GM18867 (cell line): Measurements from ENCODE around the gene UFL1.
A peak's percentile ranks its signal among the peaks of the same experiment; 100 is the strongest.
"Not testable (repeated sequence)": the region's sequence is repeated elsewhere in the genome, so short reads cannot be mapped to it uniquely, and the experiment has no call there.

Experiments used
- ATAC-seq: cut with Tn5 transposase; IDR thresholded peaks from one replicate; pipeline ENCODE4 v1.9.1; 2021; ENCODE audit warnings: mild to moderate bottlenecking, moderate library complexity; ENCODE audit not compliant: unreplicated experiment

UFL1 gene

DNA sequence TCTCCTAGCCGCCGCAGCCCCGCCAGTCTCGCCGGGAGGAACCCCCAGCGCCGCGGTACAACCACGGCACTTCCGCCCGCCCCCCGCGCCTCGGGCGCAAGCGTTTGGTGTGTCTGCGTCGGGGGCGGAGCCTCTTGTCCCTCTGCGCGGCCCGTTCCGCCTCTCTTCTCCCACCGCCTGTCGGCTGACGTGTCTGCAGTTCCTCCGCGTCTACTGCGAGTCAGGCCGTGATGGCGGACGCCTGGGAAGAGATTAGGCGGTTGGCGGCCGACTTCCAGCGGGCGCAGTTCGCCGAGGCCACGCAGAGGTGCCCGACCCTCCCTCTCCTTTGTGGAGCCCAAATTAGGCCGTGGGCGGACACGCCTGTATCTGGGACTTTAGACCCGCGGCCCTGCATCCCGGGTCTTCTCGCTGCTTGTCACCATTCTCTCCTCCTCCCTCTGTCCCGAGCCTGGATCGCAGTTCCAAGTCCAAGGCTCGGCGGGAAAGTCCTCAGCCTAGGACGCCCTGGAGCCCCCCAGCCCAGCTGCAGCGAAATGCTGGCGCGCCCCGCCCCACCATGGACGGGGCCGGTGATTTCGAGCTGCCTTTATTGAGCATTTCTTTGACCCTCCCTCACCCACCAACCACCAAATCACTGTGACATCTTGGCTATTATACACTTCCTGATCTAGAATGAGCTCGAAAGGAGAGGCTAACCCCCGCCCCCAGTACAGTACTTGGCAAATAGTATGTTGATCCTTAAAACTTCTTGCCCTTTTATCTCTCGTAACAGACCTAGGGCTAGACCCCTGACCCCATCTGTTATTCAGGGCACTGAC, at the start of gene UFL1:
Gene UFL1 (plus strand): TSS at position 163 of the 821 bp plus-strand sequence. CDS start 68 bp downstream, at position 231.
- peak; percentile 96 for ATAC-seq

DNA sequence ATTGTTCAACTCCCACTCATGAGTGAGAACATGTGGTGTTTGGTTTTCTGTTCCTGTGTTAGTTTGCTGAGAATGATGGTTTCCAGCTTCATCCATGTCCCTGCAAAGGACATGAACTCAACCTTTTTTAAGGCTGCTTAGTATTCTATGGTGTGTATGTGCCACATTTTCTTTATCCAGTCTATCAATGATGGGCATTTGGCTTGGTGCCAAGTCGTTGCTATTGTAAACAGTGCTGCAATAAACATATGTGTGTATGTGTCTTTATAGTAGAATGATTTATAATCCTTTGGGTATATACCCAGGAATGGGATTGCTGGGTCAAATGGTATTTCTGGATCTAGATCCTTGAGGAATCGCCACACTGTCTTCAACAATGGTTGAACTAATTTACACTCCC, 49.3 kb upstream of the UFL1 start:
- not testable (repeated sequence) for ATAC-seq

DNA sequence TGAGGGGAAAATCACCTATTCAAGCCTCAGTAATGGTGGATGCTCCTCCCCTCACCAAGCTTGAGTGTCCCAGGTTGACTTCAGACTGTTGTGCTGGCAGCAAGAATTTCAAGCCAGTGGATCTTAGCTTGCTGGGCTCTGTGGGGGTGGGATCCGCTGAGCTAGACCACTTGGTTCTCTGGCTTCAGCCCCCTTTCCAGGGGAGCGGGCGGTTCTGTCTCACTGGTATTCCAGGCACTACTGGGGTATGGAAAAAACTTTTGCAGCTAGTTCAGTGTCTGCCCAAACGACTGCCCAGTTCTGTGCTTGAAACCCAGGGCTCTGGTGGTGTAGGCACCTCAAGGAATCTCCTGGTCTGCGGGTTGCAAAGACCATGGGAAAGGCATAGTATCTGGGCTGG, 42.9 kb upstream of the UFL1 start:
- no peak for ATAC-seq

DNA sequence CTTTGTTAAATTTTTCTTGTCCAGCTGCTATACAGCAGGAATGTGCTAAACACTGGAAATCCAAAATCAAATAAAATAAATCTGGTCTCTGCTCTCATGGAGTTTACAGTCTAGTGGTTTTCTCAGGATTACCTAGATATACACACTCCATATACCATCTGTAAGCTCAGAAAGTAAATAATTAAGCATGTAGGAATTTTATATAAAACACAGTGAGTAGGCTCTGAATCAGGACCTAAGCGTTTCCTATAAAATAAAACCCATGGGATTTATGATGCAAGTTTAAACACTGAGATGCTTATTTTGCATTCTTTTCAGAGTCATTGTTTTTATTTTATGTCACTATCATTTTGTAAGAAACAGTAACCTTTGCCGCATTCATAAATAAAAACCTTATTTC, 29.7 kb upstream of the UFL1 start:
- no peak for ATAC-seq

DNA sequence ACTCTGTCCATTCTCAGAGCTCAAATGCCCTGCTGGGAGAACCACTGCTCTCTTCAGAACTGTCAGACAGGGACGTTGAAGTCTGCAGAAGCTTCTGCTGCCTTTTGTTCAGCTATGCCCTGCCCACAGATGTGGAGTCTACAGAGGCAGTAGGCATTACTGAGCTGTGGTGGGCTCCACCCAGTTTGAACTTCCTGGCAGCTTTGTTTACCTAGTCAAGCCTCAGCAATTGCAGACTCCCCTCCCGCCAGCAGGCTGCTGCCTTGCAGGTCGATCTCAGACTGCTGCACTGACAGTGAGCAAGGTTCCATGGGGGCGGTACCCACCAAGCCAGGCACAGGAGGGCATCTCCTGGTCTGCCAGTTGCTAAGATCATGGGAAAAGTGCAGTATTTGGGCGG, 21.8 kb upstream of the UFL1 start:
- no peak for ATAC-seq

DNA sequence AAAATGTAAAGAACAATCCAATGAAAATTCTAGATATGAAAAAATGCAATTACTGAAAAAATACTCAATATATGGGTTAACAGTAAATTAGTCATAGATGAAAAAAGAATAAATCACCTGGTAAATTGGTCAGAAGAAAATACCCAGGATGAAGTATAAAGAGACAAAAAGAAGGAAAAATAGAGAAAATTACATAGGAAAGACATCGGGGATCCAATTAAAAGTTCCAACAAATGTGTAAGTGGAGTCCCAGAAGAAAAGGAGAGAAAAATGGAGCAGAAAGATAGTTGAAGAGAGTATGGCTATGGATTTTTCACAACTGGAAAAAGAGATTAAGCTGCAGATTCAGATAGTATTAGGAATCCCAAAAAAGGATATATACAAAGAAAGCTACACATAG, 18.7 kb upstream of the UFL1 start:
- ATAC-seq = no peak

DNA sequence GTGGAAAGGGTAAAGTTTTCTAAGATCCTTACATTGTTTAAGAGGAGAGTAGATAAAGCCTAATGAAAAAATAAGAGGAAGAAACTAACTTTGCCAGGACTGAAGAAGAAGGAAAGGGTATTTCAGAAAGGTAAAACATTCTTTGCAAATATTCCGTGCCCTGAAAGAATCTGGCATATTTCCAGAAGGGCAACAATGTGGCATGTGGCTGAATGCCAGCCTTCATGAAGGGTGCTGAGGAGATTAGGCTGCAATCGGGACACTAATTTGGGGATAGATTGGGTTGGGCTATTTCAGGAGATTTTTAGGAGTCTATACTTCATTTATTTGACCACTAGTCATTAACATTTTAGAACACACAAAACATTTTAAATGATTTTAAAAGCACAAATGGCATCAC, 16.2 kb upstream of the UFL1 start:
- ATAC-seq = no peak

DNA sequence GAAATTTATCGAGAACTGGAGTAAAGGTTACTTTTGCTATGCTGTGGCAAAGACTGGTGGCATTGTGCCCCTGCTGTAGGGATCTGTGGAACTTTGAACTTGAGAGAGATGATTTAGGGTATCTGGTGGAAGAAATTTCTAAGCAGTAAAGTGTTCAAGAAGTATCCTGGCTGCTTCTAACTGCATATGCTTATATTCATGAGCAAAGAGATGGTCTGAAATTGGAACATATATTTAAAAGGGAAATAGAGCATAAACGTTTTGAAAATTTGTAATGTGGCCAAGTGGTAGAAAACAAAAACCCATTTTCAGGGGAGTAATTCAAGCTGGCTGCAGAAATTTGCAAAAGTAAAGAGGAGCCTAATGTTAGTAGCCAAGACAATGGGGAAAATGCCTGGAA, 12.3 kb upstream of the UFL1 start:
- ATAC-seq = no peak

DNA sequence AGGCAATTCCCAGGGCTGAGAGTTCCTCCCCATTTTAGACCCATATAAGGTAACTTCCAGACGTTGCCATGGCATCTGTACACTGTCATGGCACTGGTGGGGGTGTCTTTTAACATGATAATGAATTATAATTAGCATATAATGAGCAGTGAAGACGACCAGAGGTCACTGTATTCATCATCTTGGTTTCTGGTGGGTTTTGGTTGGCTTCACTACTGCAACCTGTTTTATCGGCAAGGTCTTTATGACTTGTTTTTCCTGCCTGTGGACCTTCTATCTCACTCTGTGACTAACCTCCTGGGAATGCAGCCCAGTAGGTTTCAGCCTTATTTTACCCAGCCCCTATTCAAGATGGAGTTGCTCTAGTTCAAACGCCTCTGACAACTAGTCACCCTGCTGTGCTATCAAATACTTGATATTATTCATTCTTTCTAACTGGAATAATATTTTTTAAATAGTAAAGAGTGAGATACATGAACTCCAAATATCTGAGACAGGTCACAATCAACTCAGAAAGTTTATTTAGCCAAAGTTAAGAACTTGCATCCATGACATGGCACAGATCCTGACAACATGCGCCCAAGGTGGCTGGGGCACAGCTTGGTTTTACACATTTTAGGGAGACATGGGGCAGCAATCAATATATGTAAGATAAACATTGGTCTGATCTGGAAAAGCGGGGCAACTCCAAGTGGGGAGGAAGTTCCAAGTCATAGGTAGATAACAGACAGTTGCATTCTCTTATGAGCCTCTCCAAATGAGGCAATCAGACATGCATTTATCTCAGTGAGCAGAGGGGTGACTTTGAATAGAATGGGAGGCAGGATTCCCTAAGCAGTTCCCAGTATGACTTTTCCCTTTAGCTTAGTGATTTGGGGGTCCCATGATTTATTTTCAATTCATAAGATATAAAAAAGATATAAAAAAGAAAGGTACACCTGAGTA, 1.2 kb upstream of the UFL1 start:
- no peak for ATAC-seq

DNA sequence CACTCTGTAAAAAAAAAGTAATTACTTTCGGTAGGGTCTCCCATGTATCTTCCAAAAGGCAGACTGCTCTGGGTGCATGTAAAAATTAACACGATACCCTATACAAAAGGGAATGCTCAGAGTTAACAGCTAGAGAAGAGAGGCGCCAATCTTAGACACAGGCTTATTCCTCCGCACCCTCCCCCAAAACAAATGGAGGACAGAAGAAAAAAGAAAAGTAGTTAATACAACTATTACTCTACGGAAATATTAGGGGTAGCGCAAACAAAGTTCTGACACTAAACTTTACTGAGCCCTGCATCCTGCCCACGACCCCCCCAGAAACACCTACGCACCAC, 331 bp upstream of the UFL1 start:
- ATAC-seq = peak; percentile 25

DNA sequence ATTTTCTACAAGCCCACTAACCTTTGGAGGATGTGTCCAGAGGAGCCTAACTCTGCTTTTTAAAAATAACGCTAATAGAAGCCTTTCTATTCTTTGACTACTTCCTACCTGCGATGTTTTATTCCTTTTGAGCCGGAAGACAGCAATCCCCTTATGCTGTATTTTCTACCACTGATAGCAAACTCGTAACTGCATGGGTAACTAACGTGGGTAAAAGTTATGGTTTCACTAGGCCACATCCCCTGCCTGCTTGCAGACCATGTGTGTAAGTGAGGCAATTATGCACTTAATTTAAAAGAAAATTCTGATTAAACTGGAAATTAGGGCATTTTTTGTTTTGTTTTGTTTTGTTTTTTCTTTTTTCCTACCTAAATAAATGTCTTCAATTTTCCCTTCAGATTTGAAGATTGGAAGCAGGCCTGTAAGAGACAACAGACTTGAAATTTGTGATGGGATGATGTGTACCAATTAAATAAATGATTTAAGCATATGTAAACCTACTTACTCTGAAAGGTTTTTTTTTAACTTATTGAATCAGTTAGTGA, 931 bp downstream of the UFL1 start:
- ATAC-seq = peak; percentile 36

DNA sequence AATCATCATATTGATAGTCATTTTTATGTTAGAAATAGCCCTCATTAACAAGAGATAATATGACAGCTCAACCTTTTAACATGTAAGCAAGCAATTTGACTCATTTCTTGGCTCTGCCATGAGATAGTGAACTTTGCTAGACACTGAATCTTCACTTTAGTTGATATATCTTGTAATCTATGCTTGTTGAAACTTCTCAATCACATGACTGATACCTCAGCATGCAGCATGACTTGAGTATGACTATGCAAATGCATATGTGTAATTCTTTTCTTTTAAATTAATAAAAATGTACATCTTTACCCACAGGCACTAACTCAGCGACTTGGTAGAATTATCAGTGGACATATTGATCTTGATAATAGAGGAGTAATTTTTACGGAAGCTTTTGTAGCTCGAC, 6.6 kb downstream of the UFL1 start:
- ATAC-seq = no peak

DNA sequence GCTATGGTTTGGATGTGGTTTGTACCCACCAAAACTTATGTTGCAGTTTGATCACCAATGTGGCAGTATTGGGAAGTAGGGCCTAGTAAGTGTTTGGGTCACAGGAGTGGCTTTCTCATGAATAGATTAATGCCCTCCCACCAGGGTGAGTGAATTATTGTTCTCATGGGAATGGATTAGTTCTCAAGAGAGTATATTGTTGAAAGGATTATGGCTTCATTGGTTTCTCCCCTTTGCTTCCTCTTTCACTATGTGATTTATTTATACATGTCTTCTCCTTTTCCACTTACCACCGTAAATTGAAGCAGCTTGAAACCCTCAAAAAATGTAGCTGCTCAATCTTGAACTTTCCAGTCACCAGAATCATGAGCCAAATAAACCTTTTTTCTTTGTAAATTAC, 10.8 kb downstream of the UFL1 start:
- ATAC-seq = no peak

DNA sequence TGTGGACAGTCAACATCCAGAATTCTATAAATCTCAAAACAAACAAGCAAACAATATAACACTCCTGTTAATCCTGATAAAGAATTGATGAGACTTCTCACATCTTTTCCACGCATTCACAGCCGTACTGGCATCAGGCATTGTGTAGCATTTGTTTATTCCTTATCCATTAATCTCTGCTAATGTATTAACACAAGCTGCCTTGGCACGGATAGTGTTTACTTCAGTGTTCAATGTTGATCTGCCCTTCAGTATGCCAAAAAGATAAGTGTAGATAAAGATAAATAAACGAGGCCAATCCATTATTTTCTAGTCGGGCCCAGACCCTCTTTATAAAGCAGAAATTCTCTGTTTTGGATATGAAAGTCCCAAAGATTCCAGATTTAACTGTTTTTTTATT, 16.1 kb downstream of the UFL1 start:
- ATAC-seq = no peak

DNA sequence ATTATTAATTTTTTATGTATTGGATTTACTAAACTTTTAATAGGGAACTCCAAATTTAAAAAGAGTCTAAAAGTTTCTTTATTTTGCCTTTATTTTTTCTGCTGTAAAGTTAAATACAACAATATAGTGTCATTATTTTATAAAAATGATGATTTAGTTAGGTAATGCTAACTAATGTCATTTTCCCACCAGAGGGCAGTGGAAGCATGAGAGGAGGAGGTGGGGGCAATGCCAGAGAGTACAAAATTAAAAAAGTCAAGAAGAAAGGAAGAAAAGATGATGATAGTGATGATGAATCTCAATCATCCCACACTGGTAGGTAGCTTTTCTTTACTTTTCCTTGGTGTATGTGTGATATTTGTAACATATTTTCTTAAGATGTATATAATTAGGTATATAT, 21.1 kb downstream of the UFL1 start:
- peak; percentile 62 for ATAC-seq

DNA sequence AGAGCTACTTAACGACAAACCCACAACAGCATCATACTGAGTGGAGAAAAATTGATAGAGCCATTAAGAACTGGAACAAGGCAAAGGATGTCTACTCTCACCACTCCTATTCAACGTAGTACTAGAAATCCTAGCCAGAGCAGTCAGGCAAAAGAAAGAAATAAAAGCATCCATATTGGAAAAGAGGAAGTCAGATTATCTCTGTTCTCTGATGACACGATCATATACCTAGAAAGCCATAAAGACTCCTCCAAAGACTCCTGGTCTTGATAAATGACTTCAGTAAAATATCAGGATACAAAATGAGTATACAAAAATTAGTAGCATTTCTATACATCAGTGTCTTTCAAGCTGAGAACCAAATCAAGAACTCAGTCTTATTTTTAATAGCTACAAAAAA, 24.3 kb downstream of the UFL1 start:
- ATAC-seq = no peak

DNA sequence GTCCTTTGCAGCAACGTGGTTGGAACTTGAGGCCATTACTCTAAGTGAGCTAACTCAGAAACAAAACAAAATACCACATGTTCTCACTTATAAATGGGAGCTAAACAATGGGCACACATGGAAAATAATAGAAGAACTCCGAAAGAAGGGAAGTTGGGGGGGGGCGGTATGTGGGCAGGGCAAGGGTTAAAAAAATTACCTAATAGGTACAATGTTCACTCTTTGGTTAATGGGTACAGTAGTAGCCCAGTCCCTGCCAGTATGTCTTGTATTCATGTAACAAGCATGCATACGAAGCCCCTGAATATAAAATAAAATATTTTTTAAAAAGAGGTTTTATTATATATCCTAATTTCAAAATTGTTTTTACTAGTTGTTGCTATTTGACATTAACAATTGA, 26.0 kb downstream of the UFL1 start:
- no peak for ATAC-seq

DNA sequence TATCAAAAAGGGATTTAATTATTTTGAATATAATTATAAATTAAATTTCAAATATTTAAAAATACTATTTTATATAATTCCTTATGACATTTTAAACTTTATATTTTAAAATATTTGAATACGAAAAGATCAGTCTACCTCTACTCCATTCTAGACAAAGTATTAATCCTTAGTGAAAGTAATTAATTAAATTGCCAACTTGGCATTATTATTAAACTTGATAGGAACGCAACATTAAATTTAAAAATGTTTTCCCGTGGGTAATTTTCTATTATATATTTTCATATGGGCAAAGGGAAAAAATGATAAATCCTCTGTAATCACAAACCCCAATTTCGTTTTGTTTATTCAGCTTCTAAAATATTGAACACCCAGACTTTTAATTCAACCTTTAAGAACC, 33.0 kb downstream of the UFL1 start:
- no peak for ATAC-seq

DNA sequence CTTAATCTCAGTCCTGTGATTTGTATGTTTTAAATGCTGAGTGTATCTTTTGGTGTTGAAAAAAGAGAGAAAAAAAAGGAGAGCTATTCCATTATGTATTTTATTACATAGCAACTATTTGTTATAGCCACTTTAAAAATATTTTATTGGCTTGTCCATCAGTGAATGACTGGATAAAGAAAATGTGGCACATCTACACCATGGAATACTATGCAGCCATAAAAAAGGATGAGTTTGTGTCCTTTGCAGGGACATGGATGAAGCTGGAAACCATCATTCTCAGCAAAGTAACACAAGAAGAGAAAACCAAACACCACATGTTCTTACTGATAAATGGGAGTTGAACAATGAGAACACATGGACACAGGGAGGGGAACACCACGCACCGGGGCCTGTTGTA, 38.1 kb downstream of the UFL1 start:
- ATAC-seq = not testable (repeated sequence)

DNA sequence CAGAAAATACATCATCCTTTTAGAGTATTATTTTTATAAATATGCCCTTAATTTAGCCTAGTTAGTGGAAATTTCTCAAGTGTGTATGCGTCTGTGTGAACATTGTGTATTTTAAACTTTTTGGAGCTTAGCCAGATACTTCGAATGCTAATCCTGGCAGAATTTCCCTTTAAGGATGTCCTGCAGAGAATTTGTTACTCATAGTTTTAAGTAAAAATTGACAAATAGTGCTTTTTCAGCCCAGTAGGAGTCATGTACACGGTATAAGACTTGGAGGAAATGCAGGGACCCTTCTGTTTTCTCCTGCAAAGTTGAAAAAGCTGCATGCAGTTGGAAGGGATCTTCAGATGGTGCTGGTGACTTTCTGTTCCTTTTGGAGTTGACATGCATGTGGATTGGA, 41.3 kb downstream of the UFL1 start, which contains the start of gene FHL5:
Gene FHL5 (plus strand): TSS at position 243 of the 400 bp plus-strand sequence. CDS start 40,486 bp downstream, outside the sequence.
- no peak for ATAC-seq

DNA sequence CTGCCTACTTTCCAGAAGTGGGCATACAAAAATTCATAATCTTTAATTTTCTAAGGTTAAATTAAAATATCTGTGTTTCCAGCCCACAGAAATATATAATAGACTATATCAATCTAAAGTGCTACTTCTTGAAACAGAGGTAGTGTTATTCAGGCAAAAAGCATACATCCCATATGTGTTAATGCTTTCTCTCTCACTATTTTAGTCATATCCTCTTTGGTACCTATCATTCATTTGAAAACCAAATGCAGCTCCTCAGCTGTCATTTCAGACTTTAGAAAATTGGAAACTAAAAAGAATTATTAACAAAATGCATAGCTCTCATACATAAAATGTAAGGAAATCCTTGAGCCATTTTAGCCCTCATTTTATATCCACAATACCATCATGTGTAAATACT, 42.2 kb downstream of the UFL1 start:
- ATAC-seq = peak; percentile 57

DNA sequence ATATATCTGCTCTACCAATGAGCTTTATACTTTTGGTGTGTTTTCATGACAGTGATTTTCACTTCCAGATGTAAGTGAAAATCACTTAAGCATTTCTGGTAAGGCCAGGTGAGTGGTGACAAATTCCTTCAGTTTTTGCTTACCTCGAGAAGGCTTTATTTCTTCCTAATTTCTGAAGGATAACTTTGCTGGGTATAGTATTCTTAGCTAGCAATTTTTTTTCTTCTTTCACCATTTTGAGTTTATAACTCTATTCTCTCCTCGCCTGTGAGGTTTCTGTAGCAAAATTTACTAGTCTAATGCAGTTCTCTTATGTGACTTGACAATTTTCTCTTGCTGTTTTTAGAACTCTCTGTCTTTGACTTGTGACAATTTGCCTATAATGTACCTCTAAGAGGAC, 48.4 kb downstream of the UFL1 start:
- ATAC-seq = no peak
